GM19324 (cell line): ENCODE data around the gene GTF2I.
A peak's percentile ranks its signal among the peaks of the same experiment; 100 is the strongest.
"Not testable (repeated sequence)": the region's sequence is repeated elsewhere in the genome, so short reads cannot be mapped to it uniquely, and the experiment has no call there.

Source experiments
- ATAC-seq: cut with Tn5 transposase; IDR thresholded peaks from one replicate; pipeline ENCODE4 v1.9.1; 2021; ENCODE audit warnings: mild to moderate bottlenecking, moderate library complexity; ENCODE audit not compliant: unreplicated experiment, low FRiP score

GTF2I gene

DNA sequence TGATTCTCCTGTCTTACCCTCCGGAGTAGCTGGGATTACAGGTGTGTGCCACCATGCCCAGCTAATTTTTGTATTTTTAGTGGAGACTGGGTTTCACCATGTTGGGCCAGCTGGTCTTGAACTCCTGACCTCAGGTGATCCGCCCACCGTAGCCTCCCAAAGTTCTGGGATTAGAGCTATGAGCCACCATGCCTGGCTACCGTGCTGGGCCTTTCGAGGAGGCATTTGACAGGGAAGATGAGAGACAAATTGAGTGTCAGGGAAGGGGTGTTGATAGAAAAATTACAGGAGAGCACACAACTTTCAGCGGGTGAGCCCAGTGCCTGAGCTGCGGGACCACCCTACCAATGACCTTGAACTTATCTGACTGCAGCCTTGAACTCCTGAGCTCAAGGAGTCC, 112.5 kb downstream of the GTF2I start:
- ATAC-seq = not testable (repeated sequence)

DNA sequence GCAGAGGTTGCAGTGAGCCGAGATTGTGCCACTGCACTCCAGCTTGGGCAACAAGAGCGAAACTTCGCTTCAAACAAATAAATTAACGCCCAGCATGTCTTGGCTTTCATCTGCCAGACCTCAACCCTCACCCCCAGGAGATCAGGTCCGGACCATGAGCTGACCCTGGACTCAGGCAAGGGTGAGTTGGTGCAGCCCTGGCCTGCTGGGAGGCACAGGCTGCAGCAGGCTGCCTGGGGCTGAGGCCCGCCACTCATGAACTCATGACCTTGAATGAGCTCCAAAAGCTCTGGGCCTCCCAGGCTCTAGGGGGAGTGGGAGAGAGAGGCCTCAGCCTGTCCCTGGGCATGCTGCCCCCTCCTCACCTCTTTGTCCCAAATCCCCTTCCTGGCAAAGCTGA, 114.6 kb downstream of the GTF2I start:
- ATAC-seq = not testable (repeated sequence)

DNA sequence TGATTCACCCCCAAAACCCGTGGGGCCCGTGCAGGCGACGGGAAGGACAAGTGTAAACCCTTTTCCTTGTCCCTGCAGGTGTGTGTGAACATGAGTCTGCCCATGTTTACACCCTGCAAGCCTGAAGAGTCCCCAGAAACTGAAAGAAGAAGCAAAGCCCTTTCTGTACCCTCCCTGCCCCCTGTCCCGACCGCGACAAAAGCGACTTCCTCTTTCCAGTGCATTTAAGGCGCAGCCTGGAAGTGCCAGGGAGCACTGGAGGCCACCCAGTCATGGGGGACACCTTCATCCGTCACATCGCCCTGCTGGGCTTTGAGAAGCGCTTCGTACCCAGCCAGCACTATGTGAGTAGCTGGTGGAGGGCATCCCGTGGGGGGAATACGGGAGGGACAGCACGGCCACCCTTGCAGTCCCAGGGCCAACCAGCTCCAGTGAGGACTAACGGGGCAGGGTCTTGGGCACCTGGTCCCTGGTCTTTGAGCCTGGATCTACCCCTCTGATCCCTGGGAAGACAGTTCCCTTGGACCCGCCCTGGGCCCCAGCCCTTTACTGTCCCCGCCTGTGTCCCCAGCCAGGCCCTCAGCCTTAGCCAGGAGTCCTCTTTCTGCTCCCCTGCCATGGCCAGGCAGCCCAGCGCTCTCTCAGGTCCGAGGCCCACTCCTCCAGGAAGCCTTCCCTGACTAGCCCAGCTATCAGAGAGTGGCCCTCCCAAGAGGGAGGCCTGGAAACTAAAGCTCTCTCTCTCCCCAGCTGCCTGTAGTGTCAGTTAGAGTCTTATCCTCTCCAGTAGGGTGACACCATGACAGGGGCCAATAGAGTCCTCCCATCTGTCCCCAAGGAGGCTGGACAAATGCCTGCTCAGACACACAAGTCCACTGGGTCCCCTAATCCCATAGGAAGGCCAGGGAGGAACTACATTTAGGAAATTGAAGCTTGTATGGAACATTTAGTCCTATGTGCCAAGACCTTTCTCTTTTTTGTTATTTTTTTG, 116.5 kb downstream of the GTF2I start, which contains the start of gene NCF1:
NCF1 (plus strand) TSS at position 252 of the 991 bp plus-strand sequence; CDS start at position 273, 21 bp downstream.
- peak; percentile 78 for ATAC-seq

DNA sequence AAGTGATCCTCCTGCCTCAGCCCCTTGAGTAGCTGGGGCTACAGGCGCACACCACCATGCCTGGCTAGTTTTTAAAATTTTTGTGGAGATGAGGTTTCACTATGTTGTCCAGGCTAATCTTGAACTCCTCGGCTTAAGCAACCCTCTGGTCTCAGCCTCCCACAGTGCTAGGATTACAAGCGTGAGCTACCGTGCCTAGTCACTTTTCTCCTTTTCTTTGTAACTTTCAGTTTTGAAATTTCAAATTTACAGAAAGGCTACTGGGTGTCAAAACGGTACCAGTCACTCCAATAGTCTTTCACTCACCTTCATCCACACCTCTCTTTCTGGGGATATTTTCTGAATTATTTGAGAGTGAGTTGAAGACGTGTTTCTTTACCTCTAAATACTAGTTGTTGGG, 117.6 kb downstream of the GTF2I start:
- ATAC-seq = not testable (repeated sequence)

DNA sequence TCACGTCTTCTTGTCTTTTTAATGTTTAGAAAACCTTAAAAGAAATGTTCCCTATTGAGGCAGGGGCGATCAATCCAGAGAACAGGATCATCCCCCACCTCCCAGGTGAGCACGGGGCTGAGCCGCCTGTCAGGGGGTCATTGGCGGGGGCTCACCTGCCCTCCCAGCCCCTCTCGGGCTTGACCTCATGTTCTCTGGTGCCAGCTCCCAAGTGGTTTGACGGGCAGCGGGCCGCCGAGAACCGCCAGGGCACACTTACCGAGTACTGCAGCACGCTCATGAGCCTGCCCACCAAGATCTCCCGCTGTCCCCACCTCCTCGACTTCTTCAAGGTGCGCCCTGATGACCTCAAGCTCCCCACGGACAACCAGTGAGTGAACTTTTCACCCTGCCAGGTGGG, 121.5 kb downstream of the GTF2I start:
- ATAC-seq = not testable (repeated sequence)

DNA sequence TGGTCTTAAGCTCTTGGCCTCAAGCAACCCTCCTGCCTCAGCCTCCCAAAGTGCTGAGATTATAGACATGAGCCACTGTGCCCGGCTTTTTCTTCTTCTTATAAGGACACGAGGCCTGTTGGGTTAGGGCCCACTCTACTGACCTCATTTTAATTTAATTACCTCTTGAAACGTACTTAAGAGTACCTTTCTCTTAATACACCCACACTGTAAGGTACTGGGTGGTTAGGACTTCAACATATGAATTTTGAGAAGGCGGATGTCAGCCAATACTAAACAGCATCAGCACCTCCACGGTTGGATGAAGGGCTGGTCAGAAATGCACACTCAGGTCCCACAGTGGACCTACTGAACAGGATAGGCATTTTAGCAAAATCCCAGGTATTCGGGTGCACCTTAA, 124.2 kb downstream of the GTF2I start:
- ATAC-seq = not testable (repeated sequence)

DNA sequence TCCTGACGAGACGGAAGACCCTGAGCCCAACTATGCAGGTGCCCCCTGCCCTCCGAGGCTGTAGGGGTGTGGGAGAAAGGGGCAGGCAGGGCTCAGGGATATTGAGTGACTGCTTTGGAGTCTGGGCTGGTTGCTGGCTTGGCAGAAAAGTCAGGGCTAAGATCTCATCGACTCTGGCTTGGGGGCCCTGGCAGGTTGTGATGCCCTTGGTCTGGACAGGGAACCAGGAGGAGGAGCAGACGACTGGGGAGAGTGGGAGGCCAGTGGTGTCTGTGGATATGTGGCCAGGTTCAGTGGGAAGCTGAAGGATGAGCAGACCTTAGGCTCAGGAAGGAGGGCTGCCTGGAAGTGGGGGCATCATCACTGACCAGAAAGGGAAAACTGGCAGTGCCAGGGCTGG, 126.1 kb downstream of the GTF2I start:
- not testable (repeated sequence) for ATAC-seq

DNA sequence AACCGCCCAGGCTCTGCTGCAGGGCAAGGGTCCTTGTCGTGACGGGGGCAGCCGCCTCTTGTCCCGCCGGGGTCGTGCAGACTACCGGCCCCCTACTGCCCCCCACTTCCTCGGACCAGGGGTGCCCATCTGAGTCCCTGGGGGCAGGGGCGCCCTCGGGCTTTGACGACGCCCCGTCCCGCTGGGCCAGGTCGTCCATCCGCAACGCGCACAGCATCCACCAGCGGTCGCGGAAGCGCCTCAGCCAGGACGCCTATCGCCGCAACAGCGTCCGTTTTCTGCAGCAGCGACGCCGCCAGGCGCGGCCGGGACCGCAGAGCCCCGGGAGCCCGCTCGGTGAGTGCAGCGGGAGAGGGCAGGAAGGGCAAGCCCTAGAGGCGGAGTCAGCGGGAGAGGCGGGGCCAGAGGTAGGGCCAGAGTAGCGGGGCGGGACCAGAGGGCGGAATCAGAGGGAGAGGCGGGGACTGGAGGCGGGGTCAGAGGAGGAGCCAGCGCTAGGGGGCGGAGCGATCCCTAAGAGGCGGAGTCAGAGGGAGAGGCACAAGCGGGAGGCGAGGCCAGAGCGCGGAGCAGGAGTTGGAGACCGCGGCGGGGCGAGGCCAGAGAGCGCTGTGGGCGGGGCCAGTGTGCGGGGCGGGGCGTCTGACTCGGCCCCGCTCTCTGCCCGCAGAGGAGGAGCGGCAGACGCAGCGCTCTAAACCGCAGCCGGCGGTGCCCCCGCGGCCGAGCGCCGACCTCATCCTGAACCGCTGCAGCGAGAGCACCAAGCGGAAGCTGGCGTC, 131.0 kb downstream of the GTF2I start:
- peak; percentile 92 for ATAC-seq

DNA sequence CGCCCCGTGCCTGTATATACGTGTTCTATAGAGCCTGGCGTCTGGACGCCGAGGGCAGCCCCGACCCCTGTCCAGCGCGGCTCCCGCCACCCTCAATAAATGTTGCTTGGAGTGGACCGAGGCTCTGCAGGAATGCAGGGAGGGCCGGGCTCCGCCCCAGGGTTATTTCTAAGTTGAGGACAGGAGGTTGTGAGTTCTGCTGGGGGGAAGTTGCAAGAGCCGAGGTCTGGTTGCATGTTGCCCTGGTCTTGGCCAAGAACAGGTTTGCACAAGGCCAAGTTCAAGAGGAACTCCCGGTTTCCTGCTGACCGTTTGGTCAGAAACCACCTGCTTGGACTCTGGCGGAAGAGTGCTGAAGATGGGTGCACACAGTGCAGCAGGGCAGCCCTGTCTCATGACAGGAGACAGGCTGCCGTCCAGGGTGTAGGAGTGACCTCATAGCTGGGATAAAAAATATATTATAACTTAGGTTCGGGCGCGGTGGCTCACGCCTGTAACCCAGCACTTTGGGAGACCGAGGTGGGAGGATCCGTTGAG, 131.8 kb downstream of the GTF2I start:
- ATAC-seq = not testable (repeated sequence)

DNA sequence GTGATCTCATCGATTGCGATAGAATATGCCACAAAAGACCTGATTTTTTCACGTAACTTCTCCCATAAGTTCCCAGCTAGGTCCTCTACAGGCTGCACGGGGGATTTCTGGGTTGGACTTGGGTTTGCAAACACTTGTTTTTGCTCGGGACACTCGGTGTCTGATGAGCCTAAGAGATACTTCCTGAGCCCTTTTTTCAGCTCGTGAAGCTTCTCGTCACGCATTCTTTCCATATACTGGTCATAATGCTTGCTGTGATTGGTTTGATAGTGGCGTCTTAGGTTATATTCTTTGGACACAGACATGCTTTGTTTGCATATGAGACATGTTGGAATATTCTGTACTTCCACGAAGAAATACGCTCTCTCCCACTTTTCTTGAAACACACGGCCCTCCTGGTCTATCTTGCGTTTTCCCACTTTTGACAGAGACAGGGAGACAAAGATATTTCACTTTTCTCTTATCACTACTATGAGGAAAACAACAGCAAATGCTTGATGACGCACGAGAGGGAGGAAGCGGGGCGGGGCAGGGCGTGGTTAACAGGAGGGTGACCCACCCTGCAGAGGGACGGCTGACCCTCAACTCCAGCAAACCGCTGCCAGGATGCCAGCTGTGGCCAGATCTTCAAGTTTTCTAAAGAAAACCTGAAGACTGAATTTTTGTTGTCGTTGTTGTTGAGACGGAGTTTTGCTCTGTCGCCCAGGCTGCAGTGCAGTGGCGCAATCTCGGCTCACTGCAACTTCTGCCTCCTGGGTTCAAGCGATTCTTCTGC, 140.5 kb downstream of the GTF2I start:
- not testable (repeated sequence) for ATAC-seq

DNA sequence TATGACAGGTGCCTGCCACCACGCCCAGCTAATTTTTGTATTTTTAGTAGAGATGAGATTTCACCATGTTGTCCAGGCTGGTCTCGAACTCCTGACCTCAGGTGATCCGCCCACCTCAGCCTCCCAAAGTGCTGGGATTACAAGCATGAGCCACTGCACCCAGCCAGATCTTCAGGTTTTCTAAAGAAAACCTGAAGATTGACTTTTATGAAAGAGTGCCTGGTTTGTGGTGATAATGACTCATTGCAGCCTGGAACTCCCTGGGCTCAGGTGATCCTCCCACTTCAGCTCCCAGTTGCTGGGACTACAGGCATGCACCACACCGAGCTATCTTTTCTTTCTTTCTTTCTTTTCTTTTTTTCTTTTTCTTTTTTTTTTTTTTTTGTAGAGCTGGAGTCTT, 141.1 kb downstream of the GTF2I start:
- ATAC-seq = not testable (repeated sequence)
